AG04449 (cell line): ENCODE measurements around the gene ESPNL.

Source experiments
- CTCF ChIA-PET: fragments of 350-600 bp; formaldehyde crosslinking; extraction: SDS; loops from one replicate; lab custom pipeline; 2021; ENCODE audit warnings: antibody characterized with exemption; lab: Yijun Ruan, JAX
- POLR2A ChIA-PET: fragments of 400-600, 350-600 bp; formaldehyde crosslinking; extraction: SDS; loops from one replicate; lab custom pipeline; 2020; ENCODE audit warnings: antibody characterized with exemption, inconsistent platforms; lab: Yijun Ruan, JAX
- DNase-seq: peaks from one replicate; pipeline ENCODE4 v3.0.0-alpha.2; 2010; ENCODE audit warnings: low read depth, low spot score
- H3K4me3 ChIP-seq: 2 replicates; pipeline ENCODE4 v1.5.1; 2011; ENCODE audit warnings: low read depth, mild to moderate bottlenecking, control low read depth, low read length
- CTCF ChIP-seq: IDR thresholded peaks from one replicate; pipeline ENCODE4 v1.5.1; 2011; ENCODE audit warnings: mild to moderate bottlenecking, moderate library complexity, low read length, control low read depth, inconsistent platforms; ENCODE audit not compliant: insufficient read depth; ENCODE audit errors: missing control alignments

Gene ESPNL

GRCh38 chr2:238134393-238134785 is 34.2 kb downstream of the ESPNL start:
- DNase-seq: no peak
- ChIA-PET CTCF (no interaction called here), POLR2A (no interaction called here)
- no peak for TF ChIP-seq CTCF
- H3K4me3 ChIP-seq: no peak overlapping the region

- ChIA-PET CTCF (interaction anchor here (0.8 kb wide), 1 partner anchor 125 kb away, joined by 3 read pairs; no protein-coding TSS in a partner anchor), POLR2A (no interaction called here)
- no peak for DNase-seq
- no peak for TF ChIP-seq CTCF
- H3K4me3 ChIP-seq: no peak overlapping the region
These were observed 35.5 kb downstream of the ESPNL start for GRCh38 chr2:238135601-238136150.

GRCh38 chr2:238136820-238137537 is 36.8 kb downstream of the ESPNL start:
- no peak for DNase-seq
- POLR2A ChIA-PET: interaction anchor here (0.6 kb wide), 1 partner anchor 17 kb away, joined by 3 read pairs; no protein-coding TSS in a partner anchor

GRCh38 chr2:238137885-238138284 is 37.7 kb downstream of the ESPNL start:
- ChIA-PET CTCF (interaction anchor here (1.2 to 2.2 kb wide), 5 partner anchors 10 to 125 kb away, joined by 3 to 13 read pairs (median 4); no protein-coding TSS in a partner anchor), POLR2A (interaction anchor here (0.6 kb wide), 1 partner anchor 17 kb away, joined by 3 read pairs; no protein-coding TSS in a partner anchor)
- DNase-seq: no peak
- no peak overlapping the region for H3K4me3 ChIP-seq
- no peak for TF ChIP-seq CTCF

More at GRCh38 chr2:238136820-238137537, 36.8 kb downstream of the ESPNL start:
- H3K4me3 ChIP-seq: no peak overlapping the region
- TF ChIP-seq CTCF: no peak
- CTCF ChIA-PET: interaction anchor here (1.2 to 2.2 kb wide), 5 partner anchors 9 to 126 kb away, joined by 3 to 13 read pairs (median 4); no protein-coding TSS in a partner anchor

- ChIA-PET POLR2A (no interaction called here), CTCF (interaction anchor here (0.9 to 2.2 kb wide), 5 partner anchors 11 to 124 kb away, joined by 3 to 13 read pairs (median 4); no protein-coding TSS in a partner anchor)
- DNase-seq: no peak
- H3K4me3 ChIP-seq: no peak within 1 kb of the TSS
- TF ChIP-seq CTCF: no peak
These were observed 38.4 kb downstream of the ESPNL start, which contains the start of gene KLHL30 for GRCh38 chr2:238138331-238139195. Gene KLHL30, plus strand, starts transcription at chr2:238138668. Its CDS starts 2,087 bp downstream, at chr2:238140755.
